ENCODE data around the gene PHRF1. TPM values are rescaled to one million over a fixed set of nuclear protein-coding genes. Genes with fewer than 3 reads are reported as not detected.
A peak's percentile ranks its signal among the peaks of the same experiment; 100 is the strongest.

PHRF1 gene
- total RNA-seq, 1 donor from 2014 or later: 52.3 TPM

DNA sequence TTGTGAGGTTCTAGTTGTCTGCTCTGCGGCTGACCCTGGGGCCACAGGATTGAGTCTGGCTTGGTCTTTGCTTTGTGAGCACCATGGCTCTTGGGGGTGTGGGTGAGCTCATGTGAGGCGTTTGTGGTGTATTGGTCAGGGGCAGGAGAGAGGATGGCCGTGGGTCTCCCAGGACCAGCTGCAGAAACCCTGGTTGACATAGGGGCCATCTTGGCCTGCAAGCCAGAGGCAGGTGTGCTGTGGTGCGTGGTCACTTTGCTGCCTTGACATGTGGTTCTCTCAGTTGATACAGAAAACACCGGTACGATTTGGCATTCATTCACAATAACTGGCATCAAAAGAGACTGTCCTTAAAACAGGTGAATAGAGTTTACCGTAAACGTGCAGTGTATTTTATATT is 11.3 kb downstream of the PHRF1 start:
- H3K4me1 Mint-ChIP-seq: no peaks in the 10 kb centered on the region
- peaks cover 9% of the 10 kb centered on the region for H3K36me3 Mint-ChIP-seq (ENCODE audit: low read depth)
- H3K9me3 Mint-ChIP-seq: no peaks in the 10 kb centered on the region
- TF ChIP-seq, protein P1, sequence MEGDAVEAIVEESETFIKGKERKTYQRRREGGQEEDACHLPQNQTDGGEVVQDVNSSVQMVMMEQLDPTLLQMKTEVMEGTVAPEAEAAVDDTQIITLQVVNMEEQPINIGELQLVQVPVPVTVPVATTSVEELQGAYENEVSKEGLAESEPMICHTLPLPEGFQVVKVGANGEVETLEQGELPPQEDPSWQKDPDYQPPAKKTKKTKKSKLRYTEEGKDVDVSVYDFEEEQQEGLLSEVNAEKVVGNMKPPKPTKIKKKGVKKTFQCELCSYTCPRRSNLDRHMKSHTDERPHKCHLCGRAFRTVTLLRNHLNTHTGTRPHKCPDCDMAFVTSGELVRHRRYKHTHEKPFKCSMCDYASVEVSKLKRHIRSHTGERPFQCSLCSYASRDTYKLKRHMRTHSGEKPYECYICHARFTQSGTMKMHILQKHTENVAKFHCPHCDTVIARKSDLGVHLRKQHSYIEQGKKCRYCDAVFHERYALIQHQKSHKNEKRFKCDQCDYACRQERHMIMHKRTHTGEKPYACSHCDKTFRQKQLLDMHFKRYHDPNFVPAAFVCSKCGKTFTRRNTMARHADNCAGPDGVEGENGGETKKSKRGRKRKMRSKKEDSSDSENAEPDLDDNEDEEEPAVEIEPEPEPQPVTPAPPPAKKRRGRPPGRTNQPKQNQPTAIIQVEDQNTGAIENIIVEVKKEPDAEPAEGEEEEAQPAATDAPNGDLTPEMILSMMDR (conservative IDR thresholded peaks at IDR 0.05): no peak
- H3K27ac Mint-ChIP-seq (ENCODE audit: unreplicated experiment): no peak overlapping the region
- no peak for DNase-seq (ENCODE audit: low read depth, low spot score)
- H3K27me3 Mint-ChIP-seq (ENCODE audit: low read depth): no peaks in the 10 kb centered on the region
- no peak overlapping the region for H3K4me3 Mint-ChIP-seq

DNA sequence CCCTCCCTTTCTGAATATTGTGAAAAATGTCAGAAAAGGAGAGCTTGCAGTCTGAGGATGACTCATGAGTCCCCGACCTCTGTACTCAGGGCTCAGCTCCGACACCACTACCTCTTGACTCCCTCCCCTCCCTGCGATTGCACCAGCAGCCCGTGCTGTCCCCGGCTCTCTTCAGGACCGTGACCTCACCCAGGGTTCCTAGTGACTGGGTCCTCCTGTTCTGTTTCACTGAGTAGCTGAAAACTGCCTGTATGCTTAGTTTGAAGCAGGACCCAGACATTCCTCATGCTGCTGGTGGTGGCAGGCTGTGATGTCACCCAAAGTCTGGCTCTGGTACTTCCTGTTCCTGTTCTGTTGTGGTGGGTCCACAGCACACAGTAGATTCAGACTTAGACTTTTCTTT is 11.7 kb downstream of the PHRF1 start:
- Mint-ChIP-seq H3K9me3 (no peaks in the 10 kb centered on the region), H3K4me1 (no peaks in the 10 kb centered on the region), H3K36me3 (ENCODE audit: low read depth) (peaks cover 9% of the 10 kb centered on the region), H3K27ac (ENCODE audit: unreplicated experiment) (no peak overlapping the region), H3K4me3 (no peak overlapping the region), H3K27me3 (ENCODE audit: low read depth) (no peaks in the 10 kb centered on the region)
- no peak for DNase-seq (ENCODE audit: low read depth, low spot score)
- TF ChIP-seq, protein P1 (conservative IDR thresholded peaks at IDR 0.05): no peak

DNA sequence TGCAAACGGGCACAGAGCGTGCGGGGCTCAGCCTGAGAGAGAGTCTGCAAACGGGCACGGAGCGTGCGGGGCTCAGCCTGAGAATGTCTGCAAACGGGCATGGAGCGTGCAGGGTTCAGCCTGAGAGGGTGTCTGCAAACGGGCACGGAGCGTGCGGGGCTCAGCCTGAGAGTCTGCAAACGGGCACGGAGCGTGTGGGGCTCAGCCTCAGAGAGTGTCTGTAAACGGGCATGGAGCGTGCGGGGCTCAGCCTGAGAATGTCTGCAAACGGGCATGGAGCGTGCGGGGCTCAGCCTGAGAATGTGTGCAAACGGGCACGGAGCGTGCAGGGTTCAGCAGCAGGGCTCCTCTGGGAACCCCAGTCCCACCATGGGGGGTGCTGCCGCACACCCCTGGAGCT is 13.5 kb downstream of the PHRF1 start:
- DNase-seq (ENCODE audit: low read depth, low spot score): no peak
- Mint-ChIP-seq H3K9me3 (no peaks in the 10 kb centered on the region), H3K36me3 (ENCODE audit: low read depth) (peaks cover 9% of the 10 kb centered on the region), H3K4me1 (no peaks in the 10 kb centered on the region), H3K27me3 (ENCODE audit: low read depth) (no peaks in the 10 kb centered on the region), H3K4me3 (no peak overlapping the region), H3K27ac (ENCODE audit: unreplicated experiment) (no peak overlapping the region)
- TF ChIP-seq, protein P1 (conservative IDR thresholded peaks at IDR 0.05): no peak

DNA sequence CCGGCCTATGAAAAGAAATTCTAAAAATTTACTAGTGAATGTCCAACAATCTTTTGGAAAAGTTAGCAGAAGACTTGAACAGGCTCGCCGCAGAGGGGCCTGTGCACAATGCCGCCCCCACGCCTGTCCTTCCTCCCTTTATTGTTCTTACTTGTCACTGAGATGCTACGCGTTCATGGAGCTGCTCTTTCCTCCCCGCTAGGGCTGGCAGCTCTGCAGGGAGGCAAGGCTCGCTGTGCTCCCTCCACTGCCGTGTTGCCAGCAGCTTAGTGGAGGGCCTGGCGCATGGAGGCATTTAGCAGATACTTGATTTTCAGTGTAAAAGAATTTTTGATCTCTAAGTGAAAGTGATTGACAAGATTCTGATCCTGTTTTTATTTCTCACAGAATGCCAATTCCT is 14.7 kb downstream of the PHRF1 start:
- H3K9me3 Mint-ChIP-seq: no peaks in the 10 kb centered on the region
- H3K27me3 Mint-ChIP-seq (ENCODE audit: low read depth): no peaks in the 10 kb centered on the region
- no peak for DNase-seq (ENCODE audit: low read depth, low spot score)
- no peak overlapping the region for H3K4me3 Mint-ChIP-seq
- no peaks in the 10 kb centered on the region for H3K4me1 Mint-ChIP-seq
- H3K27ac Mint-ChIP-seq (ENCODE audit: unreplicated experiment): no peak overlapping the region
- TF ChIP-seq, protein P1 (conservative IDR thresholded peaks at IDR 0.05): no peak
- peaks cover 9% of the 10 kb centered on the region for H3K36me3 Mint-ChIP-seq (ENCODE audit: low read depth)

DNA sequence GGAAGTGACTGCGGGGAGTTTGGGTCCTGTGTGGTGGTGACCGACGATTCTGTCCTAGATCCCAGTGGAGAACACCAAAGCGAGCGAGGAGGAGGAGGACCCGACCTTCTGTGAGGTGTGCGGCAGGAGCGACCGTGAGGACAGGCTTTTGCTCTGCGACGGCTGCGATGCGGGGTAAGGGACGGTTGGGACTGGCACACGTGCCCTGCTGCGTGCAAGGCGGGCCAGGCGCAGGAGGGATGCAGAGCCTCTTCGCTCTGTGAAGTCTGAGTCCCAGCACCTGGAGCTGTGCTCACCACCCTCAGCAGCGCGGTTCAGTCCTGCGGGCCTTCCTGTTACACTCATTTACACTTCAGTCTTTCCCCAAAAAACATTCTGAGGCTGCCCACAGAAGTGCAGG is 16.2 kb downstream of the PHRF1 start:
- Mint-ChIP-seq H3K4me1 (no peaks in the 10 kb centered on the region), H3K36me3 (ENCODE audit: low read depth) (peaks cover 13% of the 10 kb centered on the region), H3K27me3 (ENCODE audit: low read depth) (no peaks in the 10 kb centered on the region), H3K4me3 (no peak overlapping the region), H3K9me3 (no peaks in the 10 kb centered on the region), H3K27ac (ENCODE audit: unreplicated experiment) (no peak overlapping the region)
- no peak for DNase-seq (ENCODE audit: low read depth, low spot score)
- TF ChIP-seq, protein P1 (conservative IDR thresholded peaks at IDR 0.05): no peak

DNA sequence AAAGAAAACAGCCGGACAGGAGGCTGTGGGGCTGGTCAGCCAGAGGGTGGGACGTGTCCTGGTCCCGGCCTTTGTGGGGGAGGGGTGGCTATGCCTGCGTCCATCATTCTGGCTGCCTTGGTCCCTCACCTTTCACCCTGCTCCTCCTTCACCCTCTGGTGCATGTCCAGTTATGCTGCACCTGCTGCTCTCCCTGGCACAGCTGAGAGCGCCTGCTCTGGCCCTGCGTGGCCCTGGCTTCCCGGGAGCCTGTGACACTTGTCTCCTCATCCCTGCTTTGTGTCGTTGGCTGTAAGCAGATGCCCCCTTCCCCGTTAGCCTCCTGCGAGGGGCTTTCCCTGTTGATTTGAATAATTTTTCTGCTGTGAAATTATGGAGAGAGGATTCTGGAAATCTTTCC is 16.6 kb downstream of the PHRF1 start:
- no peaks in the 10 kb centered on the region for H3K27me3 Mint-ChIP-seq (ENCODE audit: low read depth)
- peaks cover 13% of the 10 kb centered on the region for H3K36me3 Mint-ChIP-seq (ENCODE audit: low read depth)
- H3K9me3 Mint-ChIP-seq: no peaks in the 10 kb centered on the region
- TF ChIP-seq, protein P1 (conservative IDR thresholded peaks at IDR 0.05): no peak
- DNase-seq (ENCODE audit: low read depth, low spot score): no peak
- peak overlapping the region; percentile 4 for H3K27ac Mint-ChIP-seq (ENCODE audit: unreplicated experiment)
- H3K4me1 Mint-ChIP-seq: no peaks in the 10 kb centered on the region
- H3K4me3 Mint-ChIP-seq: no peak overlapping the region
